Suppressor macrophage (primary cell): ENCODE measurements around the gene ATP6V0E1.
"Not testable (repeated sequence)": the region's sequence is repeated elsewhere in the genome, so short reads cannot be mapped to it uniquely, and the experiment has no call there.

ENCODE experiments used
- DNase-seq, 4 experiments: peaks; one replicate each; pipeline ENCODE4 v3.0.0-alpha.2; 2020 to 2022

The ATP6V0E1 gene

GRCh38 chr5:173004447-173004846 is 20.9 kb downstream of the ATP6V0E1 start:
- DNase-seq = no peak

DNA sequence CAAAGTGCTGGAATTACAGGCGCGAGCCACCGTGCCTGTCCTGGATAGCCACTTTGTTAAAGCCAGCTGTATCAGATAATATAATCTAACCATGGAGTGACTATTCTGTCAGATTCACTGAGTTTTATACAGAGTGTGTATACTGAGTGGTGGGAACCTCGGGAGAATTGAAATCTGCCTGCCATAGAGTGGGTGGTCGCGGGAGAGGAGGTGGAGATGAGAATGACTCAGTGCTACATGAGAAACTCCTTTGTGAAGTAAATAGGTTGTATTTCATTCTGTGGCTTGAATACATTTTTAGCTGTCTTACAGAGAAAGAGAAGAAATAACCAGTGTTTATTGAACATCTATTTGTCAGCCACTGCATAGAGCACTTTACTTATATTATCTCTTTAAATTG is 26.4 kb downstream of the ATP6V0E1 start:
- peak in 3 of 4 experiments; percentile 39 to 62 (median 58) for DNase-seq

DNA sequence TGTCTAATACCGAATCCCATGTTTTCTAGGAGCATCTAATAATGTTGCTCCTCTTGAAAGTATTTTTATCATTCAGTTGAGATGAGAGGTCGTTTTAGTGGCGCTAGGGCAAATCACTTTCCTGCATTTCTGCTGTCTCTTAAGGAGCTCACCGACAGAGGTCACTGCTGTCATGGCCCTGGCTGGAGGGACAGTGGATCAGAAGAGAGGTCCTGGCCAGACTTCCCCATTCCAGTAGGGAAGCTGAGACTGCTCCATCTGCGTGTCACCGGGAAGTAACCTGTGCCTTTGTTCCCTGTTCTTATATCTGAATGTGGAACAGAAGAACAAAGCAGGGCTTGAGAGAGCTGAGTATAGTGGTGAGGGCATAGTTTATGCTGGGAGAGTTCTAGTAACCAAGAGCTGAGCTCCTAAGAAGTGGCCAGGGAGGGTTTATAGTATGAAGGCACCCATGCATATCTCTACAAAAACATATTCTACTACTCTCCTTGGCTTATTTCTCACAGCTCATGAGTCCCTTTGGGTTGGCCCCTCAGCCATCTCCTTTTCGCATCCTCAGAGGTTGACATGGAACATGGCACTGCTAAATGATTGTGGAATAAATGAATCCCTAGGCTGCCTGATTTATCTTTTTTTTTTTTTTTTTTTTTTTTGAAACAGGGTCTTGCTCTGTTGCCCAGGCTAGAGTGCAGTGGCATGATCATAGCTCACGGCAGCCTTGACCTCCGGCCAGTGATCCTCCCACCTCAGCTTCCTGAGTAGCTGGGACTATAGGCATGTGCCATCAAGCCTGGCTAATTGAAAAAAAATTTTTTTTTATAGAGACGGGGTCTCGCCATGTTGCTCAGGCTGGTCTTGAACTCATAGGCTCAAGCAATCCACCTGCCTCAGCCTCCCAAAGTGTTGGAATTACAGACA is 27.2 kb downstream of the ATP6V0E1 start:
- DNase-seq = peak; percentile 84 to 92 (median 88)

- DNase-seq = peak; percentile 49 to 75 (median 64)
These were observed 28.0 kb downstream of the ATP6V0E1 start for GRCh38 chr5:173011566-173011965.

GRCh38 chr5:173012882-173013281 is 29.3 kb downstream of the ATP6V0E1 start:
- peak; percentile 69 to 87 (median 84) for DNase-seq

- DNase-seq = peak in 3 of 4 experiments; percentile 26 to 80 (median 75)
These were observed 31.1 kb downstream of the ATP6V0E1 start for GRCh38 chr5:173014671-173015070.

DNA sequence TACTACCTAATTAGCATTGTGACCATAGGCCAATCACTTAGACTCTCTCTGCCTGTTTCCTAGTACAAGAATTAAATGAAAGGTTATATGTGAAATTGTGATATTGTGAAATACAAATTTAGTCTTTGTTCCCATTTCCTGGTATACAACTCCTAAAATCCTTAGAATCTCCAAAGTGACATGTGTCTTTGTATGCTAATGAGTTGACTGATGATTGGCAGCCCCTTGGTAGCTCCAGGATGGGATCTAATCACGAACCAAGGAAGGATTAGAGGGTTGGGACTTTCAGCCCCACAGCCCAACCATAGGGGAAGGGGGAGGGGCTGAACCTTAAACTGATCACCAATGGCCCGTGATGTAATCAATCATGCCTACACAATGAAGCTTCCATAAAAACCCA is 31.6 kb downstream of the ATP6V0E1 start:
- DNase-seq = peak in 1 of 4 experiments; percentile 16

DNA sequence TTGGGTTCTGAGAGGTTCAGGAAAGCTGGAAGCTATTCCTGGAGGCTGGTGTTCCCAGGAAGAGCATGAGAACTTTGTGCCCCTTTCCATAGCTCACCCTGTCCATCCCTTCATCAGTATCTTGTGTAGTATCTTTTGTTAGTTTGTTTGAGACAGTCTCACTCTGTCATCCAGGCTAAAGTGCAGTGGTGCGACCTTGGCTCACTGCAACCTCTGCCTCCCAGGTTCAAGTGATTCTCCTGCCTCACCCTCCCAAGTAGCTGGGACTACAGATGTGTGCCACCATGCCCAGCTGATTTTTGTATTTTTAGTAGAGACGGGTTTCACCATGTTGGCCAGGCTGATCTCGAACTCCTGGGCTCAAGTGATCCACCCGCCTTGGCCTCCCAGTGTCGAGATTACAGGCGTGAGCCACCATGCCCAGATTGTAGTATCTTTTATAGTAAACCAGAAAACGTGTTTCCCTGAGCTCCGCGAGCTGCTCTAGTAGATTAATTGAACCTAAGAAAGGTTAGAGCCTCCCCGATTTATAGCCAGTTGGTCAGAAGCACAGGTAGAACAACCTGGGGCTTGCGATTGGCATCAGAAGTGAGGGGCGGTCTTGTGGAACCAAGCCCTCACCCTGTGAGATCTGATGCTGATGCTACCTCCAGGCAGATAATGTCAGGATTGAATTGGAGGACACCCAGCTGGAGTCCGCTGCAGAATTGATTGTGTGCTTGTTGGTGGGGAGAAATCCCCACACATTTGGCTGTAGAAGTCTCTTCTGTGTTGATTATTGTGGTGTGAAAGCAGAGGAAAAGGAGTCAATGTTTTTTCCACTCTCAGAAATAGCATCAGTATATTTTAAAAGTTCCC is 32.3 kb downstream of the ATP6V0E1 start:
- no peak for DNase-seq

DNA sequence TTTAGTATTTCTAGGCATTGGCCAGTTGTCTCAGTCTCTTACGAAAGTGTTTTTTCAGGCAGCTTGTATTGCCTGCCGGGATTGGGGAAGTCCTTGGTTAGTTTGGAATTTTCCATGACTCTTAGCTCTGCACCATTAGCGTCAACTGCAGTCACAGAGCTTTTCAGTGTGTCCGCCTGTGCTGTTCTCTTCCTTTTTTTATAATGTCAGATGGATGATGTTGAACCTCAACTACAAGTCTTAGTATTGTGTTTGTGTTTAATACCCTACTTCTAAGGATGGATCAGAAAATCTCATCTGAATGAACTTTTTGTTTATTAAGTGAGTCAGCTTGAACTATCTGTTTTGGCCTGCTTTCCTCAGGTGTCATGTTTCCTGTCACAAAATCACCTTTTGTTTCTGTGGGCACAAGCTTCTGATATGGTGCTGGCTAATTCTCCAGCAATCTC is 33.1 kb downstream of the ATP6V0E1 start:
- peak; percentile 82 to 95 (median 90) for DNase-seq

DNA sequence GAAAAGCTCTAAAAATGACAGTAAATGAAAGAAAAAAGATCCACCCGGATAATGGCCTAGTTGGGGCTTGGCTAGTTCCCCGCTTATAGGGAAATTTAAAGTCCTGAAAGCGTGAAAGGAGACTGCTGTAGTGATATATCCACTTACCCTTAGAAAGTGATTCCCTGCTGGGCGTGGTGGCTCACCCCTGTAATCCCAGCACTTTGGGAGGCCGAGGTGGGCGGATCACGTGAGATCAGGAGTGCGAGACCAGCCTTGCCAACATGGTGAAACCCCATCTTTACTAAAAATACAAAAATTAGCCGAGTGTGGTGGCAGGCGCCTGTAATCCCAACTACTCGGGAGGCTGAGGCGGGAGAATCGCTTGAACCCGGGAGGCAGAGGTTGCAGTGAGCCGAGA is 33.5 kb downstream of the ATP6V0E1 start:
- DNase-seq = not testable (repeated sequence)

DNA sequence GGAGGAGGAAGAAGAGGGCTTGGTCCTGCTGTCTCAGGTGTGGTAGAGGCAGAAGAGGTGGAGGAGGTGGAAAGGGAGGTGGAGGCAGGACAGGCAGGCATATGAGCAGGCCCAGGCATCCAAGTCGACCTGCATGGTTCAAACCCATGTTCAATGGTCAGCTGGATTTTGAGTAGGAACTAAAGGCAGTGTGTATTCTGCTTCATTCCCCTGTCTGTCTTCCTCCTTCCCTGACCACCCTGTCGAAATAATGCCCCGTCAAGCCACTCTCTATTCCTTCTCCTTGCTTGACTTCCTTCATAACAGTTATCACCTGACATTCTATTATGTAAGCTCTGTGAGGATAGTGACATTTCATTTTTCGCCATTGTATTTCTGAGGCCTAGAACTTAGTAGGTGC is 34.8 kb downstream of the ATP6V0E1 start:
- peak; percentile 62 to 84 (median 81) for DNase-seq

GRCh38 chr5:173020154-173020581 is 36.6 kb downstream of the ATP6V0E1 start:
- DNase-seq = no peak

DNA sequence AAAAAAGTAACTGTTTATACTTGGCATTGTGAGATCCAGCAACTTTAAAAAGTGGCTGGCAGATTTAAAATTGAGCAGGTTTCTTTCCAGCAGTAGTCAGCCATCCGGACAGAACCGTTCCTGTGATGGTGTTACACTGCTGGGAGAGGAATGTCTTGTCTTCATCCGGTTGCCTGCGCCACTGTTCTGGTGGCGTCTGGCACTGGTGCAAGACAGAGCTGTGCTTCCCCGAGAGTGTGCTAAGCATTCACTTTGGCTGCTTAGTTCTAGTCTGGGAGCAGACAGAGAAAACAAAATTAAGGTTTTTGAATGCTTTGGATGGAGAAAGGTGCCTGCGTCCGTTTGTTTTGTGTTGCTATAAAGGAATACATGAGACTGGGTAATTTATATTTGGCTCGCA is 37.1 kb downstream of the ATP6V0E1 start:
- DNase-seq = no peak

DNA sequence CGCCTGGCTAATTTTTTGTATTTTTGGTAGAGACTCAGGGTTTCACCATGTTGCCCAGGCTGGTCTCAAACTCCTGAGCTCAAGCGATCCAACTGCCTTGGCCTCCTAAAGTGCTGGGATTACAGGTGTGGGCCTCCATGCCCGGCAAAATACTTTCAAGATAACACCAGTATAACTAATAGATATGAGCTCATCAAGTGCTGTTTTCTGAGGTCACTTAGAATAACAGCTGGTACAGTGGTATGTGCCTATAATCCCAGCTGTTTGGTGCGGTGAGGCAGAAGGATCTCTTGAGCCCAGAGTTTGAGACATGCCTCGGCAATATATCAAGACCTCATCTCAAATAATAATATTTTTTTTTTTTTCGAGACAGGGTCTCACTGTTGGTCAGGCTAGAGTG is 42.1 kb downstream of the ATP6V0E1 start:
- DNase-seq = no peak

- DNase-seq = no peak
These were observed 44.3 kb downstream of the ATP6V0E1 start for GRCh38 chr5:173027905-173028304.

GRCh38 chr5:173028811-173029327 is 45.3 kb downstream of the ATP6V0E1 start:
- DNase-seq = no peak

- DNase-seq = peak in 1 of 4 experiments; percentile 40
These were observed 45.9 kb downstream of the ATP6V0E1 start for GRCh38 chr5:173029499-173029921.

- DNase-seq = not testable (repeated sequence)
These were observed 48.5 kb downstream of the ATP6V0E1 start for GRCh38 chr5:173032096-173032495.

DNA sequence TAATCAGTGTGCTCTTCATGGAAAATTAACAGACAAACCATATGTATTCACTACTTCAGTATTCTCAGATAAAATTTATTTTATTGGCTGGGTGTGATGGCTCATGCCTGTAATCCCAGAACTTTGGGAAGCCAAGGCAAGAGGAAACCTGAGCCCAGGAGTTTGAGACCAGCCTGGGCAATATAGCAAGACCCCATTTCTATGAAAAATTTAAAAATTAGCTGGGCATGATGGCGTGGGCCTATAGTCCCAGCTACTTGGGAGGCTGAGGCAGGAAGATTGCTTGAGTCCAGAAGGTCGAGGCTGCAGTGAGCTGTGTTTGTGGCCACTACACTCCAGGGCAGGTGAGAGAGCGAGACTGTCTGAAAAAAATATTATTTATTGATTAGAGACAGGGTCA is 49.2 kb downstream of the ATP6V0E1 start:
- no peak for DNase-seq

DNA sequence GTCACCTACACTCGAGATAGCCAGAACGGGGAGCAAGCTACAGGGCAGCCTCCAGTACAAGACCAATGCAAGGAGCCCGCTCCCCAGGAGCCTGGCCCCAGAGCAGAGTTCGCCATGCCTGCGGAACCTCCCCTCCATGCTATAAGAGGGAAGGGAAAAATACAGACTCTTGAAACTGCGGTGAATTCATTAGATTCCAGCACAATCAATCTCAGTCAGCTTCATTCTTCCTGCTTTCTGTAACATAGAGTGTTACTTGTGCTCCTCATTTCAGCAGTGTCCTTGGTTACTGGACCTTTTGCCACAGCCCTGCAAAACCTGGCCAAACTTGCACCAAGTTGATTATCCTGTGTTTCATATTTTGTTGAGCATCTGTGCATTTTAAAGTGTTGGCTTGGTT is 50.4 kb downstream of the ATP6V0E1 start:
- no peak for DNase-seq

GRCh38 chr5:173035904-173036707 is 52.5 kb downstream of the ATP6V0E1 start:
- peak; percentile 30 to 64 (median 42) for DNase-seq

DNA sequence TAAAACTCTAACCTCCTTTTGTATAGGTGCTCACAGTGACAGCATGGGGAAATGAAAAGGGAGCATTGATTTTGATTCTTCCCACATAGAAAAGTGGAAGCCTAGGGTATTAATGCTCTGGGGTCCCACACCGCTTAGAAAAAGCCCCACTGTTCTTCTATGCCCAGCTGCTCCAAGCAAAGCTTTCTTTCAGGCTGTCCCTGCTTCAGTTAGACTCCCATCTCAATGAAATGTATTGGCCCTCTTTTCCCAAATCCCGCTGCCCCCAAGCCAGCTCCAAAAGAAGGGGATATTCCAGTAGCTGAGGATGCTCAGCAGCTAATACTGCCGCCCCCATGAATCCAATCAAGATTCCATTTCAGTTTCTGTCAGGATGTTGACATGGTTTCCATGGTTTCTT is 55.6 kb downstream of the ATP6V0E1 start:
- DNase-seq = no peak
